ENCODE measurements around the gene FLNB. TPM values are rescaled to one million over a fixed set of nuclear protein-coding genes. Genes with fewer than 3 reads are reported as not detected.

FLNB gene
- total and polyA plus RNA-seq, 9 of the 15 experiments (the other 6 are each of a cell fraction or from before 2014, with no cell fraction given) = 9.4 to 48.1 (median 25.6) TPM

- in situ Hi-C loops (cut with MboI) (no loop called here), intact Hi-C loops (cut with micrococcal nuclease) (no loop called here)
- ATAC-seq = no peak
- H3K4me3 ChIP-seq = no peak within 1 kb of the TSS
- no peaks in the 10 kb centered on the region for H3K36me3 ChIP-seq (ENCODE audit: control insufficient read depth, insufficient read depth, low read length)
- BruUV-seq (replicated peaks) = no TSS peak
- 13% methylated on average over 13 of the region's 14 CpGs for WGBS (ENCODE audit: insufficient coverage, low coverage, missing lambda C conversion rate)
- no peak within 1 kb of the TSS for H3K9ac ChIP-seq (ENCODE audit: insufficient read depth in 1 of 2, low read depth in 2 of 2, low read length in 2 of 2)
- no peak for FAIRE-seq
- no peak within 1 kb of the TSS for H3K27ac ChIP-seq (ENCODE audit: extremely low read depth, low read depth, low read length)
- no peak for DNase-seq (ENCODE audit: extremely low read depth in 1 of 4, low spot score in 3 of 4)
- no peak within 1 kb of the TSS for H2AFZ ChIP-seq (ENCODE audit: low read depth, low read length)
- no peaks in the 10 kb centered on the region for H3K79me2 ChIP-seq (ENCODE audit: control insufficient read depth, insufficient read depth, low read length)
- CTCF ChIA-PET (ENCODE audit: low intra/inter-chr PET ratio) = no interaction called here
- H4K20me1 ChIP-seq (replicated peaks; ENCODE audit: control insufficient read depth, insufficient read depth, low read length) = no peaks in the 10 kb centered on the region
- POLR2A ChIA-PET = interaction anchor here (0.7 kb wide), 1 partner anchor 107 kb away, joined by 4 read pairs; no protein-coding TSS in a partner anchor
- no peak within 1 kb of the TSS for H3K4me2 ChIP-seq (ENCODE audit: insufficient read depth, low read length)
- TF ChIP-seq ZNF764 (CRISPR knock-in tag; IDR thresholded peaks at IDR 0.05; ENCODE audit: low read depth) (no peak), ZFP1 (CRISPR knock-in tag; IDR thresholded peaks at IDR 0.05) (no peak), ZNF217 (CRISPR knock-in tag; IDR thresholded peaks at IDR 0.05) (no peak), USF1 (CRISPR knock-in tag; IDR thresholded peaks at IDR 0.05) (no peak), WHSC1 (IDR thresholded peaks at IDR 0.05; ENCODE audit: low read length) (no peak), ZNF584 (CRISPR knock-in tag; IDR thresholded peaks at IDR 0.05; ENCODE audit: low read depth) (no peak), ZFPM2 (CRISPR knock-in tag; IDR thresholded peaks at IDR 0.05) (no peak), ZNF583 (CRISPR knock-in tag; IDR thresholded peaks at IDR 0.05) (no peak), HMGXB4 (CRISPR knock-in tag; IDR thresholded peaks at IDR 0.05) (no peak), NELFE (IDR thresholded peaks at IDR 0.05; ENCODE audit: insufficient read depth, insufficient read length) (no peak), ZNF347 (CRISPR knock-in tag; IDR thresholded peaks at IDR 0.05; ENCODE audit: low read depth) (no peak), ZBTB49 (CRISPR knock-in tag; IDR thresholded peaks at IDR 0.05; ENCODE audit: borderline replicate concordance) (no peak), ZBED1 (IDR thresholded peaks at IDR 0.05) (no peak), CBX2 (IDR thresholded peaks at IDR 0.05; ENCODE audit: insufficient read depth, low read length, poor library complexity, severe bottlenecking) (no peak), HDAC6 (IDR thresholded peaks at IDR 0.05; ENCODE audit: low read depth, low read length) (no peak), CBX3 (IDR thresholded peaks at IDR 0.05; ENCODE audit: borderline replicate concordance in 1 of 2, low read length in 2 of 2) (no peak), GABPB1 (CRISPR knock-in tag; IDR thresholded peaks at IDR 0.05) (no peak), PYGO2 (tag; IDR thresholded peaks at IDR 0.05) (no peak), MTF1 (CRISPR knock-in tag; IDR thresholded peaks at IDR 0.05; ENCODE audit: borderline replicate concordance) (no peak)
- peaks cover 4 to 43% of the 10 kb centered on the region in 2 experiments; a peak in 4 of 5 replicates for H3K27me3 ChIP-seq (ENCODE audit: control insufficient read depth in 2 of 2, insufficient read depth in 2 of 2, low read length in 2 of 2)
- no peaks in the 10 kb centered on the region for H3K4me1 ChIP-seq (replicated peaks in 1 of 2; ENCODE audit: control insufficient read depth in 2 of 2, insufficient read depth in 2 of 2, low read length in 2 of 2)
- no peaks in the 10 kb centered on the region for H3K9me1 ChIP-seq (ENCODE audit: control insufficient read depth, insufficient read depth, low read length)
- H3K9me3 ChIP-seq (replicated peaks; ENCODE audit: control insufficient read depth, insufficient read depth, low read depth, low read length) = no peaks in the 10 kb centered on the region
Observed at GRCh38 chr3:58210761-58211460, 202.7 kb downstream of the FLNB start, which contains the start of gene DNASE1L3. TSS of gene DNASE1L3 (minus strand) at chr3:58210972. CDS start at chr3:58210906, 66 bp downstream.

Data from K562 (cell line).